ENCODE results near the gene BNIP3. TPM values are rescaled to one million over a fixed set of nuclear protein-coding genes. Genes with fewer than 3 reads are reported as not detected.

Gene BNIP3
- total RNA-seq, 1 experiment from 2014 or later: 57.1 TPM

DNA sequence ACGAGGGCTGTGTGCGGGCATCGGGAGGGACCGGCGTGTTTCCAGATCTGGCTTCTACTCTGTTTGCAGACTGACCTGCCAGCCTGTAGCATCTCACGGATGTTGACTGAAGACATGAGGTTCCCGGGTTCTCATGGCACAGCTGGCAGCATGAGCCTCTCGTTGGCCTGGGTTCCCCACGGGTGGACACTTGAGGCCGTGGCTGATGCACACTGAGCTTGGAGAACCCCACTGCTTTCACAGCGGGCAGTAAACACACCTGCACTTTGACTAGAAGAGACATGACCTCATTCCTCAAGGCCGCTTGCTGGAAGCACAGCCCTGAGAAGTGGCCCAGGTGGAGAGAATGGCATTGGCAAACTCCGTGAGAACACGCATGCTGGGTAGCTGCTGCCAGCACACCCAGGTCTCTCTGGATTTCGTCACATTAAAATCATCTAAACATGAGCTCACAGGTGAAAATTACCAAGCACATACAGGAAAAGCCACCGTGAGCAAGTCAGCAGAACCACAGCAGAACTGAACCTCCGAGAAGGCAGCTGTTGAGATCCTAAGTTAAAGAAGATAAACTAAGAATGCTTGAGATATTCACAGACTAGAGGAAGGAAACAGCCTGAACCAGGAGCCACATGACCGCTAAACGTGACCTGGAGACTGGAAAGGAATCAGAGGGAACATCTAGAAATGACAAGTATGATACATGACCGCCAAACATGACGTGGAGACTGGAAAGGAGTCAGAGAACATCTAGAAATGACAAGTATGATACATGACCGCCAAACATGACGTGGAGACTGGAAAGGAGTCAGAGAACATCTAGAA is 32.5 kb downstream of the BNIP3 start:
- DNase-seq: no peak
- Histone ChIP-seq H3K27me3 (ENCODE audit: insufficient read depth, low read length) (no peaks in the 10 kb centered on the region), H2AK5ac (ENCODE audit: insufficient read length, low read length) (no peak overlapping the region), H4K8ac (replicated peaks; ENCODE audit: insufficient read length, low read depth, low read length) (no peak overlapping the region), H3K4me2 (ENCODE audit: insufficient read depth, insufficient read length, low read length) (no peak overlapping the region), H3K23me2 (ENCODE audit: insufficient read length, low read depth, low read length, poor library complexity, severe bottlenecking) (no peaks in the 10 kb centered on the region), H2BK15ac (ENCODE audit: low read depth, low read length) (no peak overlapping the region), H4K5ac (ENCODE audit: insufficient read length, low read depth, low read length) (no peak overlapping the region), H3T11ph (ENCODE audit: low read length) (no peak overlapping the region), H3K9me3 (ENCODE audit: control insufficient read depth, low read depth, low read length) (no peaks in the 10 kb centered on the region), H4K91ac (ENCODE audit: insufficient read length, low read depth, low read length) (no peak overlapping the region), H3K4ac (ENCODE audit: low read depth, low read length) (no peak overlapping the region), H3K79me1 (ENCODE audit: insufficient read depth, low read depth, low read length, poor library complexity, severe bottlenecking) (no peaks in the 10 kb centered on the region), H4K20me1 (ENCODE audit: control insufficient read depth, insufficient read depth, insufficient read length) (no peaks in the 10 kb centered on the region), H2BK5ac (ENCODE audit: insufficient read length, low read length) (no peak overlapping the region), H3K23ac (ENCODE audit: insufficient read length, low read depth, low read length) (no peak overlapping the region), H3K56ac (ENCODE audit: insufficient read length, low read depth, low read length) (no peak overlapping the region), H2BK12ac (ENCODE audit: insufficient read length, low read depth, low read length) (no peak overlapping the region), H2BK20ac (ENCODE audit: low read depth, low read length, poor library complexity, severe bottlenecking) (no peak overlapping the region), H2AFZ (ENCODE audit: low read length) (no peak overlapping the region), H3K9ac (ENCODE audit: extremely low read depth, insufficient read length, low read length) (no peak overlapping the region), H2BK120ac (ENCODE audit: low read depth, low read length, poor library complexity, severe bottlenecking) (no peak overlapping the region), H3K27ac (ENCODE audit: insufficient read length, low read depth, low read length) (no peak overlapping the region), H3K4me1 (ENCODE audit: insufficient read depth, low read length) (no peaks in the 10 kb centered on the region), H3K18ac (ENCODE audit: insufficient read length, low read depth, low read length) (no peak overlapping the region), H3K79me2 (ENCODE audit: insufficient read depth, low read length) (no peaks in the 10 kb centered on the region), H3K14ac (ENCODE audit: insufficient read depth, low read length) (no peak overlapping the region)
- WGBS (ENCODE audit: extremely low coverage, insufficient read length, low lambda C conversion rate): no CpG with 5 or more reads among the region's 23 CpGs
- TF ChIP-seq, protein P1, sequence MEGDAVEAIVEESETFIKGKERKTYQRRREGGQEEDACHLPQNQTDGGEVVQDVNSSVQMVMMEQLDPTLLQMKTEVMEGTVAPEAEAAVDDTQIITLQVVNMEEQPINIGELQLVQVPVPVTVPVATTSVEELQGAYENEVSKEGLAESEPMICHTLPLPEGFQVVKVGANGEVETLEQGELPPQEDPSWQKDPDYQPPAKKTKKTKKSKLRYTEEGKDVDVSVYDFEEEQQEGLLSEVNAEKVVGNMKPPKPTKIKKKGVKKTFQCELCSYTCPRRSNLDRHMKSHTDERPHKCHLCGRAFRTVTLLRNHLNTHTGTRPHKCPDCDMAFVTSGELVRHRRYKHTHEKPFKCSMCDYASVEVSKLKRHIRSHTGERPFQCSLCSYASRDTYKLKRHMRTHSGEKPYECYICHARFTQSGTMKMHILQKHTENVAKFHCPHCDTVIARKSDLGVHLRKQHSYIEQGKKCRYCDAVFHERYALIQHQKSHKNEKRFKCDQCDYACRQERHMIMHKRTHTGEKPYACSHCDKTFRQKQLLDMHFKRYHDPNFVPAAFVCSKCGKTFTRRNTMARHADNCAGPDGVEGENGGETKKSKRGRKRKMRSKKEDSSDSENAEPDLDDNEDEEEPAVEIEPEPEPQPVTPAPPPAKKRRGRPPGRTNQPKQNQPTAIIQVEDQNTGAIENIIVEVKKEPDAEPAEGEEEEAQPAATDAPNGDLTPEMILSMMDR (conservative IDR thresholded peaks at IDR 0.05): no peak
- Mint-ChIP-seq H3K36me3 (ENCODE audit: insufficient read depth in 1 of 3, low read depth in 3 of 3) (peaks cover 61 to 87% (median 80%) of the 10 kb centered on the region in 3 experiments; a peak in 6 of 7 replicates), H3K27me3 (ENCODE audit: low read depth) (no peaks in the 10 kb centered on the region), H3K4me1 (peaks cover 0 to 5% of the 10 kb centered on the region in 2 experiments; a peak in 1 of 4 replicates), H3K4me3 (no peak overlapping the region), H3K9me3 (no peaks in the 10 kb centered on the region), H3K27ac (peak overlapping the region in 1 of 3 experiments; percentile 23; a peak in 1 of 7 replicates)
